ENCODE data around the gene STXBP6. TPM values are rescaled to one million over a fixed set of nuclear protein-coding genes. Genes with fewer than 3 reads are reported as not detected.
A peak's percentile ranks its signal among the peaks of the same experiment; 100 is the strongest.

STXBP6 gene
- total and polyA plus RNA-seq, 12 donors, result 12.2 to 49.0 (median 24.4) TPM

- no peak for TF ChIP-seq CTCF (IDR thresholded peaks at IDR 0.05)
- ATAC-seq, result no peak
- no peak overlapping the region for H3K27ac ChIP-seq
- intact Hi-C loops (cut with DNase I), result no loop called here
- H3K4me1 ChIP-seq, result peaks cover 0 to 6% (median 4%) of the 10 kb centered on the region in 9 donors
- no peaks in the 10 kb centered on the region for H3K27me3 ChIP-seq
- WGBS, 2 donors, result 90 to 91% methylated on average over 10 of the region's 10 CpGs
- no peaks in the 10 kb centered on the region for H3K9me3 ChIP-seq
- no peak for DNase-seq
- H3K4me3 ChIP-seq, result no peak overlapping the region
- H3K36me3 ChIP-seq, result no peaks in the 10 kb centered on the region
These were observed 255.2 kb downstream of the STXBP6 start for GRCh38 chr14:24794644-24795305.

DNA sequence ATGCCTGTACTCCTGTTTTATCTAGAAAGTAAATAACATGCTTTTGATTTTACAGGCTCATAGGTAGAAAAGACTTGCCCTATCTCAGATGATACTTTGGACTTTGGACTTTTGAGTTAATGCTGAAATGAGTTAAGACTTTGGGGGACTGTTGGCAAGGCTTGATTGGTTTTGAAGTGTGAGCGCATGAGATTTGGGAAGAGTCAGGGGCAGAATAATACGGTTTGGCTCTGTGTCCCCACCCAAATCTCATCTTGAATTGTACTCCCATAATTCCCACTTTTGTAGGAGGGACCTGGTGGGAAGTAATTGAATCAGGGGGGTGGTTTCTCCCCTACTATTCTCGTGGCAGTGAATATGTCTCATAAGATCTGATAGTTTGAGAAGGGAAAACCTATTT is 259.8 kb downstream of the STXBP6 start:
- Histone ChIP-seq H3K27ac (no peak overlapping the region), H3K4me1 (peaks cover 0 to 21% (median 16%) of the 10 kb centered on the region in 9 donors), H3K4me3 (no peak overlapping the region), H3K36me3 (no peaks in the 10 kb centered on the region), H3K27me3 (no peaks in the 10 kb centered on the region), H3K9me3 (no peaks in the 10 kb centered on the region)
- DNase-seq (no peak), ATAC-seq (no peak)
- no peak for TF ChIP-seq CTCF (IDR thresholded peaks at IDR 0.05)
- intact Hi-C loops (cut with DNase I), result no loop called here
- 88 to 91% methylated on average over 3 of the region's 3 CpGs for WGBS, 2 donors

- DNase-seq, result peak in 1 of 2 donors; percentile 43
- intact Hi-C loops (cut with DNase I), result no loop called here
- H3K4me3 ChIP-seq, result no peak overlapping the region
- no peak for TF ChIP-seq CTCF (IDR thresholded peaks at IDR 0.05)
- H3K27me3 ChIP-seq, result no peaks in the 10 kb centered on the region
- H3K27ac ChIP-seq, result peak overlapping the region in 3 of 10 donors; percentile 15 to 38 (median 24)
- H3K4me1 ChIP-seq, result peaks cover 0 to 21% (median 16%) of the 10 kb centered on the region in 9 donors
- no peaks in the 10 kb centered on the region for H3K9me3 ChIP-seq
- WGBS, 2 donors, result 26% methylated on average over 4 of the region's 4 CpGs
- no peaks in the 10 kb centered on the region for H3K36me3 ChIP-seq
- peak in 7 of 8 donors; percentile 37 to 89 (median 73) for ATAC-seq
These were observed 260.5 kb downstream of the STXBP6 start for GRCh38 chr14:24789378-24789884.

GRCh38 chr14:24785698-24786097 is 264.2 kb downstream of the STXBP6 start:
- intact Hi-C loops (cut with DNase I), result no loop called here

More at GRCh38 chr14:24785698-24786097, 264.2 kb downstream of the STXBP6 start:
- H3K4me3 ChIP-seq, result no peak overlapping the region
- no peaks in the 10 kb centered on the region for H3K27me3 ChIP-seq
- no peak for TF ChIP-seq CTCF (IDR thresholded peaks at IDR 0.05)
- DNase-seq (no peak), ATAC-seq (no peak)
- WGBS, 2 donors, result 87 to 89% methylated on average over 1 of the region's 1 CpG
- peaks cover 0 to 21% (median 16%) of the 10 kb centered on the region in 9 donors for H3K4me1 ChIP-seq
- no peaks in the 10 kb centered on the region for H3K9me3 ChIP-seq
- H3K36me3 ChIP-seq, result no peaks in the 10 kb centered on the region
- H3K27ac ChIP-seq, result no peak overlapping the region
